GM19238 (cell line): ENCODE results near the gene ASCL2.
A peak's percentile ranks its signal among the peaks of the same experiment; 100 is the strongest.

Source experiments
- DNase-seq: peaks from one replicate; pipeline ENCODE4 v3.0.0; 2011; ENCODE audit warnings: low spot score; ENCODE audit not compliant: insufficient read length

The ASCL2 gene

DNA sequence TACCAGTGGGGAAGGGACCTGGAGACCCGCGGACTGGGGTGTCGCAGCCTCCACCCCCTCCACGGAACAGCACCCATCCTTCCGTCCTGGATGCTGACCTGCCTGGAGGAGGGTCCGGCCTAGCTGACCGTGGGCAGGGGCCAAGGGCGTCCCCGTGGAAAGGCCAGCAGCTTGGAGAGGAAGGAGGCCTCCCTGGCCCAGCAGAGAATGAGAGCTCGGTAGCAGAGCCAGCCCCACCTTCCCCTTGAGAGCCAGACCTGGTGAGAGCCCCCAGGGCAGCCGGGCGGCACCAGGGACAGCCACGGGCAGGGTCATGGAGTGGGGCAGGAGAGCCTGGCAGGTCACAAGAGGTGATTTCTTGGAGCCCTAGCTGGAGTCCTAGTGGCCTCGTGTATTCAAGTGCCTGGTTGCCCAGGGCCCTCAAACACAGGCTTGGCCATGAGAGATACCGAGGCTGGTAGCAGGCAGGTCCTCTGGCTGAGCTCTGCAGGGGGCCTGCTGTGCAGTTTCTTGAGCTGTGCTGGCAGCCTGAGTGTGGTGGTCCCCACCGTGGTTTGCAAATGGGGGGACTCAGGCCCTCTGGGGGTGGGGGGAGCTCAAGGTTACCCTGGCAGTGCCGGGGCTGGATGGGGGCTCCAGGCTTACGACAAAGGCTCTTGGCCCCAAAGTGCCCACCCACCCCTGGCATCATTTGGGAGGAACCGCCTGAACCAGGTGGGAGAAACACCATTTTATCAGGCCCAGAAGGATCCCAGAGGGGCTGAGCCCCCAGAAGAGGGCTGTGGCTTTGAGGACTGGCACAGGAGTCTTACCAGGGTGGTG is 39.1 kb upstream of the ASCL2 start:
- DNase-seq: no peak

GRCh38 chr11:2308713-2309112 is 38.3 kb upstream of the ASCL2 start:
- DNase-seq: no peak

DNA sequence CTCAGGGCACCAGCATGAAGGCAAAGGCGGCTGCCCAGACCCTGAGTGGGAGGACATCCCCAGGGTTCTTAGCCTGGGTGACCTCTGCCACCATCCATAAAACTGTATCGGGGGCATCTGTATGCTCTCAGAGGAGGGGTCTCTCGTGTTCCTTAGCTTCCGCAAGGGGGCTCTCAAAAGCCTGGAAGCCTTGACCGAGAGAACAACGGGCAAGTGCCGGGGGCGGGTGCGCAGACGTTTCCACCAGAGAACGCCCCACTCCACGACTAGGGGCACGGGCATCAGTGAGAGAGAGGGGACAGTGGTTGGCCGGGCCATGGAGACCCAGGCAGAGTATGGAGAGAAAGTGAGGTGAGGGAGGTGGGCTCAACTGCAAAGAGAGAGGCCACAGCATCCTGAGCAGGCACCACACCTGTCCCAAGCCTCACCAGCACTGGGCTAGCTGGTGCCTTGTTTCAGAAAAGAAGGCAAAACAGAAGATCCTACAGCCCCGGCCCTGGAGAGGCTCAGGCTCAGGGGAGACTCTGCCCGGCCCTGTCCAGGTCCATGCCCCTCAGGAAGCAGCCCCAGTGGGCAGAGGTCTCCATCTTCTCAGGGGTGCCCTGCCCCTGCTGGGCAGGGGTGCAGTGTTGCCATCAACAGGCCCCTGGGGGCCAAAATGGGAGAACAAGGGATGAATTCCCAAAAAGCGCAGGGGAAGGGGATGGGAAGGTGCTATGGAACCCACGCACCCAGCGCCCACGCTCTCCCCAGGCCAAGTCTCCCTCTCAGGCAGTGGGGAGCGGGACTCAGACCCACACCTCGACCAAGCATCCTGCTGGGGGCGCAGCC is 37.3 kb upstream of the ASCL2 start:
- no peak for DNase-seq

DNA sequence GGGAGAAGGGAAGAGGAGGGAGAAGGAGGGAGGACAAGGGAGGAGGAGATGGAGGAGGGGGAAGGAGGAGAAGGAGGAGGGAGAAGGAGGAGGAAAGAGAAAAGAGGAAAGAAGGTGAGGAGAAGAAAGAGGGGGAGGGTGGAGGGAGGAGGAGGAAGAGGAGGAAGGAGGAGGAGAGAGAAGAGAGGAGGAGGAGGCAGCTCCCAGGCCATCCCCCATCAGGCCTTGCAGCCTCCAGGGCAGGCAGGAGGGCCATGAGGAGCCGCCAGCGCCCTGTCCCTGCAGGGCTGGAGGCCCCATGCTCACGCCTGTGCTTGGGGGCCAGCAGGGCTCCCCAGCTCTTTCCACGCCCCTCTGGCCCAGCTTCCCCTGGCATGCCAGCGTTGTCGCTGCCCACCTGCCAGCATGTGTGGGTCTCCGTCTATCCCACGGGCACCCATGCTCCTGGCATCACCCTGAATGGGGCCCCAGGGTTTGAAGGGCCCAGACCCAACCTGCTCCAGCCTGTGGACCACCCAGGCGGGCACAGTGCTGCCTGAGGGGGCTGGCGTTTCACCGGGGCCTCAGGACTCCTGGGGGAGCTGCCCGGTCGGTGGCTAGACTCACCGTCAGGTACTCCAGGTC is 36.6 kb upstream of the ASCL2 start:
- DNase-seq: no peak

DNA sequence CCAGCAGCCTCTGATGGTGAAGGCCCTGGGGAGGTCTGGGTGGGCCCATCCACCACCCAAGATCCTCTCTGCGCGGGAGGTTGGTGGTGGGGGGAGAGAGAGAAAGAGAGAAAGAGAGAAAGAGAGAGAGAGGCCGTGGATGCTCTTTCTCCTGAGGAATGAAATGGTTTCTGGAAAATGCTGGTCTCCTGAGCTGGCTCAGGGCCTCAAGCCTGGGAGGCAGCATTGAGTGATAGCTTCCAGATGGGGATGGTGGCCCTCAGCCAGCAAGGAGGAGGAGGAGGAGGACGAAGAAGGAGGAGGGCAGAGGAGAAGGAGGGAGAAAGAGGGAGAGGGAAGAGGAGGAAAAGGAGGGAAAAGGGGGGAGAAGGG is 36.0 kb upstream of the ASCL2 start:
- no peak for DNase-seq

- DNase-seq: no peak
Observed at GRCh38 chr11:2305788-2306451, 35.5 kb upstream of the ASCL2 start.

DNA sequence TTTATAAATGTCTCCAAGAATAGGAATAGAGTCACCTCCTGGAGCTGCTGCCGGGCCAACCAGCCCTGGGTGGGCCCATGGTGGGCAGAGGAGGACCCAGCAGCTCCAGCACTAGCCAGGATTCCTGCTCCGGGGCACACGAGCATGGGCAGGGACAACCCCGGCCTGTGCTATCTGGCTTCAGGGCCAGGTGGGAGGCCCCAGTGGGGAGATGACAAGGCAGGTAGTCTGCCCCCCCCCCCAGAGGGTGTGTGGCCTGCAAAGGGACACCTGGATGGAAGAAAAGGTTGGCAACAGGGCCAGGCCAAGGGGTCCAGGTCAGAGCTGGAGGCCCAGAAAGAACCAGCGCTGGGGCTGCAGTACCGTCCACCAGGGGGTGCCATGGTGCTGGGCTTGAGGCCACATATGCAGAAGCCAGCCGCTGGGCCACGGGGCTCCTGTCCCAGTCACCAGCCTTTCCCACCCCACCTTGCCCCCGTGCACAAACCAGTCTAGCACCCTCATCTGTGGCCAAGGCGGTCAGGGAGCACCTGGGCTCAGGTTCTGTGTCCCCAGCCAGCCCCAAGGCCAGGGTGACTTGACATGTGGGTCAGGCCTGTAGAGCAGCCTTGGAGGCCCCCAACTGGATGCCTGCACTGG is 34.9 kb upstream of the ASCL2 start:
- DNase-seq: peak; percentile 77

- no peak for DNase-seq
Observed at GRCh38 chr11:2304506-2305139, 34.2 kb upstream of the ASCL2 start.

- DNase-seq: no peak
Observed at GRCh38 chr11:2303627-2304505, 33.5 kb upstream of the ASCL2 start.

DNA sequence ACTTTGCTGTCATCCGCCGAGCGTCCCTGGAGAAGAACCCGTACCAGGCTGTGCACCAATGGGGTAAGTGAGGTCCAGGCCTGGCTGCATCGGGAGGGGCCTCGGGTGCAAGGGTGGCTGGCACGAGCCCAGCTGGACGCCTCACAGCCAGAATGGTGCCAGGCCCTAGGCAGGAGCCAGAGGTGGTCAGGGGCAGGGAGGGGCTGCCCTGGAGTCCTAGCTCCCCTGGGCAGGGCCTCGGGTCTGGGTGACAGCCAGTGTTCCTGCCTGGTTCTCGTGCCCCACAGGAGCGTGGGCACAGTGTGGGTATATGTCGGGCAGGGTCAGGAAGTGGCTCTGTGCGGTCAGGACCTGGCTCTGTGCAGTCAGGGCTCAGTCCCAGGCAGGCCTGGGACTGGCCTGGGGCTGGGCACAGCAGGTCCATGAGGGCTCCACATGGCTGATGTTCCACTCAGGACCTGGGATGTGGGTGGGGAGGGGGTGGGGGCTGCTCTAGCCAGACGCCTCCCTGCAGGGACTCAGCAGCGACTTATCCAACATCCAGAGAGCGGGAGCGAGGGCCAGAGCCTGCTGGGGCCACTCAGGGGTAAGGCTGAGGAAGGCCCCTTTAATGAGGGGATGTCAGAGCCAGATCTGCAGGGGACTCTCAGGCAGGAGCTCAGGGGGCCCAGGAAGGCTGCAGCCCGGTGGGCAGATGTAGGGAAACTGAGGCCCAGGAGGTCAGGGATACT is 32.7 kb upstream of the ASCL2 start:
- DNase-seq: no peak

DNA sequence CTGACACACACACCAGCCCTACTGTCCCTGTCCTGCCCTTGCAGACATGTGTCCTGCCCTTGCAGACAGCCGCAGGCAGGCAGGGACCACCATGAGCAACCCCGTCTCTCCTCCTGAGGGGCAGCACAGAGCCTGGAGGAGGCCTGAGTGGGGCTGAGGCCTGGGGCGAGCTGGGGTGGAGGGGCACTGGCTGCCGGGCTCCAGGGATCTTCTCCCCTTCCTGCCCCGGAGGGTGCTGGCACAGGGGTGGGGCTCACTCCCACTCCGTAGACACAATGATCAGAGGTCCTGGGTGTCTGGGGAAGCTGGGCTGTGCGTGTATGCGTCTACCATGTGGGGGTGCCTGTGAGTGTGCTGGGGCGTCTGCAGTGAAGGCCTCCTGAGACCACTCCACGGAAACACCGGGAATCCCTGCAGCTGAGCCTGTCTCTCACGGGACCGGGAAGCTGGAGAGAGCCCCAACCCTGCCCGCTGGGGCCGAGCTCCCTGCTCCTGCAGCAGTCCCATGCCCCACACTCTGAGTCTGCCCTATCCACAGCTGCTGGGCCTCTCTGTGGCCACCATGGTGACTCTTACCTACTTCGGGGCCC is 32.0 kb upstream of the ASCL2 start:
- DNase-seq: no peak

GRCh38 chr11:2301631-2302305 is 31.4 kb upstream of the ASCL2 start, which contains the start of the genes C11orf21 and TSPAN32:
Gene C11orf21 (minus strand): TSS chr11:2301918. CDS start chr11:2301808, 110 bp downstream.
Gene TSPAN32 (plus strand): TSS chr11:2302013. CDS start chr11:2302150, 137 bp downstream.
- DNase-seq: no peak

DNA sequence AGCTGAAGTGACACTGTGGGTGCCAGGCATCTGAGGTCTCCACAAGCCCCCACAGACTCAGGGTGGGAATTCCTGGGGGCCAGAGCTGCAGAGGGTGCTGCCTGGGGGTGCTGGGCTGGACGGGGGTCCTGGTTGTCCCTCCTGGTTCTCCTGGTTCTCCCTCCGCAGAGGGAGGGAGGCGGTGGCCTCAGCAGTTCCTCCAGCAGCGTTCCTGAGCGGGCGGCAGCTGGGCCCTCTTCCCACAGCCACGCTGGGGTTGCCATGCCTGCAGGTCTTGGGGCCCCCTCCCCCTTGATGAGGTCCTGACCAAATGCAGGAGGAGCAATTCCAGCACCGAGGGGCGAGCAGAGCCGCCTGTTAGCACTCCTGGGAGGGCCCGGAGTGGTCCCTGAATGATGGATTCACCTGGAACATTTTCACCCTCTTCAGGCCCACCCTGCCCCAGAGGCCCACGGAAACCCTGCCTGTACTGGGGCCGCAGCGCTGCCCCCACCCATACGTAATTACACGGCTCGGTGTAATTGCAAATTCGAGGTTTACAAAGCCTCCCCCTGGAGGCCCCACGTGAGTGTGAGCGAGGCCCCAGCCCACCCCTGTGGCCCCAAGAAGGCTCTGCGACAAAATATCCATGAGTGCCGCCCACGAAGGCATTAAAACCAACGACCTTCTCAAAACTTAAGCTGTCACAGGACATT is 30.7 kb upstream of the ASCL2 start:
- no peak for DNase-seq

DNA sequence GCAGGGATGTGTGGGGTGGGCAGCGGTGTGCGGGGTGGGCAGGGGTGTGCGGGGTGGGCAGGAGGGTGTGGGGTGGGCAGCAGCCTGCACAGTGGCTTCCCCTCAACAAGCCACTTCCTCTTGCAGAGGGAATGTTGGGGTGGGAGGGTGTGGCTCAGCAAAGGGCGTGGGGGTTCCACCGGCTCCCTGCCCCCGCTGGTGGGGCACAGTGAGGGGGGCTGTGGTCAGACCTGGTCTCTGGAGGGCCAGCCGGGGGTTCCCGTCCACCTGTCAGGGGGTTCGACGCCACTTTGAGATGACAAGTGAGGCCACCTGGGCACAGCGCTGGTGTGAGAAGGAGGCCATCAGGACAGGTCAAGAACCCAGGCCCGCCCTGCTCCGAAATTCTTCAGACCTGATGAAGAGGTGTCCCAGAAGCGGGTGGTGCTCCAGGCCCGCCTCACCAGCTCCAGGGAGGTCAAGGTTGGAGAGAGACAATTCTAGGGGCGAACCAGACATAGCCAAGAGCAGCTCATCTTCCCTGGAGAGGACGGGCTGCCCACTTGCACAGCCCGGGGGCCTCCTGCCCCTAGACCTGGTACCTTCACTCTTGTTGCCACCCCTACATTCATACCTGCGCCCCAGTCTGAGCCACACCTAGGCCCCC is 30.0 kb upstream of the ASCL2 start:
- no peak for DNase-seq

- DNase-seq: no peak
Observed at GRCh38 chr11:2299773-2300172, 29.4 kb upstream of the ASCL2 start.

GRCh38 chr11:2298795-2299761 is 28.7 kb upstream of the ASCL2 start:
- no peak for DNase-seq
